Activated CD8-positive, alpha-beta T cell treated with anti-CD3 and anti-CD28 coated beads for 36 hours (primary cell): ENCODE data around the gene RPL22. TPM values are rescaled to one million over a fixed set of nuclear protein-coding genes. Genes with fewer than 3 reads are reported as not detected.

Source experiments
- ATAC-seq: fragments of 200-7000 bp; cut with Tn5 transposase; one replicate; pipeline ENCODE4 v1.10.0; 2021; ENCODE audit warnings: mild to moderate bottlenecking, moderate library complexity
- CTCF ChIA-PET: fragments of 350-600 bp; sonication (Branson Sonifier 250); formaldehyde crosslinking; loops from one replicate; lab custom pipeline; 2021; ENCODE audit warnings: antibody characterized with exemption; lab: Charles Lee
- POLR2A ChIA-PET: fragments of 350-600 bp; sonication (Branson Sonifier 250); formaldehyde crosslinking; loops from one replicate; lab custom pipeline; 2021; ENCODE audit warnings: antibody characterized with exemption; lab: Charles Lee
- DNase-seq: peaks from one replicate; pipeline ENCODE4 v3.0.0-alpha.2; 2020
- H3K27ac Mint-ChIP-seq: one replicate; pipeline ENCODE4 v1.8.0; 2021; ENCODE audit warnings: mild to moderate bottlenecking, mixed read lengths
- H3K27me3 Mint-ChIP-seq: one replicate; pipeline ENCODE4 v1.8.0; 2021; ENCODE audit warnings: mixed read lengths
- H3K36me3 Mint-ChIP-seq: one replicate; pipeline ENCODE4 v1.8.0; 2021; ENCODE audit warnings: low read depth, mixed read lengths
- H3K4me1 Mint-ChIP-seq: one replicate; pipeline ENCODE4 v1.8.0; 2021; ENCODE audit warnings: low read depth, mixed read lengths
- H3K4me3 Mint-ChIP-seq: one replicate; pipeline ENCODE4 v1.8.0; 2021; ENCODE audit warnings: mild to moderate bottlenecking, moderate library complexity, mixed read lengths
- H3K9me3 Mint-ChIP-seq: one replicate; pipeline ENCODE4 v1.8.0; 2021; ENCODE audit warnings: mixed read lengths
- intact Hi-C: fragments of 100-400 bp; cut with micrococcal nuclease; formaldehyde crosslinking; loops from one replicate; pipeline ENCODE4 v1.10.0; 2022
- total RNA-seq, 2 experiments: library from RNA; stranded (reverse); gene quantifications; one replicate each; pipeline ENCODE4 v1.2.3, GENCODE V29; 2021
- TF ChIP-seq, protein P1 (sequence below): fragments of 200-600 bp; IDR thresholded peaks from one replicate; pipeline ENCODE4 v1.8.0; 2022; ENCODE audit warnings: antibody characterized with exemption, mild to moderate bottlenecking

RPL22 gene
- total RNA-seq, 2 experiments from 2014 or later = 372 to 473 TPM

DNA sequence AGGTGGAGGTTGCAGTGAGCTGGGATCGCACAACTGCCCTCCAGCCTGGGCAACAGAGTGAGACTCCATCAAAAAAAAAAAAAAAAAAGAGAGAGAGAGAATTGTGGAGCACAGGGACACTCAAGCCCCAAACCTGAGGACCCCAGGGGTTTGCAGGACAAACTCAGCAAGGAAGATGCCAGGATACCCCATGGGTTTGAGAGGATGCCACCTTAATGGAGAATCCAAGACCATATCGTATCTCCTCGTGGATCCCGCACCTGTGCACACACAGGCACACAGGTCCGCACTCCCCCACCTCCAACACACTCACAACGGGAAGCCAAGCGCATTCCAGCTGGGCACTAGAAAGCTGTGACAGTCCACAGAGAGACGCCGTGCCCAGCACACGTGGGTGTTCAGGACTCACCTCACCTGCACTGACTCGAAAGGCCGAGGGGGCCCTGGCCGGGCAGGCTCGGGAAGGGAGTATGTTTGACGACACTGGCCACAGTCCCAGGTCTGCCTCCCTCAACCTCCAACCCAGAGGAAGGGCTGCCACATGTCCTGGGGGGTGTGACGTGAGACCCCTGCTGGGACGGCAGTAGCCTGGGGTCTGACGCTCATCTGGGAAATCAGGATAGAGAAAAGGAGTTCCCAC lies 30.3 kb downstream of the RPL22 start:
- CTCF ChIA-PET = no interaction called here
- H3K27ac Mint-ChIP-seq = no peak overlapping the region

DNA sequence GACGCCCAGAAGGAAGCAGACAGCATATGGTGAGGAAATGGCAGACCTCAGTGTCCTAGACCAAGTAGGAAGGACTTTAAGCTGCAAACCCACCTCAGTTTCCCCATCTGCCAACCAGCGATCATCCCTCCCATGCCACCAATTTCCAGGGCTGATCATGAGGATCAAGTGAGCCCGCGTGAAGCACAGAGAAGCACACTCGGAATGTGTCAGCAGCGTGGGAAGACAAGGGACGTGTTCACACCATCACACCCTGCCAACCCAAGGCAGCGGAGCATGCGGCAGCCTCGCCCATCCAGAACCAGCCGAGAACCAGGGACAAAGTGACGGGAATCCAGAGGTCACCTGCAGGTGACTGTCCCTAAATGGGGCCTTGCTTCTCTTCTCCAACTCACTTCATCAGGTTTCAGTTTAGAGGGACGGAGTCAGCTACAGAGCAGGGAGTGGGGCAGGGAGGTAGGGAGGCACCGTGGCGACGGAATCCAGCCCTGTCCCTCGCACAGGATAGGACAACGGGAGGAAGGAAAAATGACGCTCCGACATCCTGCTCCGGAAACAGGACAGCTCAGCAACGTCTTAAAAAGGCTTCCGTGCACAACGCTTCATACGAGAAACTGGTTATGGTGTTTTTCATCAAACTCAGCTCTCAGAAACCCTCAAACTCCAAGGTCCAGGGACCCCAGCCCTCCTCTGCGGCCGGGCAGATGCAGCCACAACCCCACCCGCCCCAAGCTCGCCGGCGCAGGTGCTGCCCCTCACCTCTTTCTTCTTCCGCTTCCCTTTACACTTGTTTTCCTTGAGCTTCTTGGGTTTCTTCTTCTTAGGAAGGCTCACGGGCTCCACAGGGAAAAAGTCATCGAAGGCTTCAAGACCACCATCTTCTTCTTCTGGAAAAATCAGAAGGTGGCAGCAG lies 31.7 kb downstream of the RPL22 start:
- TF ChIP-seq, protein P1, sequence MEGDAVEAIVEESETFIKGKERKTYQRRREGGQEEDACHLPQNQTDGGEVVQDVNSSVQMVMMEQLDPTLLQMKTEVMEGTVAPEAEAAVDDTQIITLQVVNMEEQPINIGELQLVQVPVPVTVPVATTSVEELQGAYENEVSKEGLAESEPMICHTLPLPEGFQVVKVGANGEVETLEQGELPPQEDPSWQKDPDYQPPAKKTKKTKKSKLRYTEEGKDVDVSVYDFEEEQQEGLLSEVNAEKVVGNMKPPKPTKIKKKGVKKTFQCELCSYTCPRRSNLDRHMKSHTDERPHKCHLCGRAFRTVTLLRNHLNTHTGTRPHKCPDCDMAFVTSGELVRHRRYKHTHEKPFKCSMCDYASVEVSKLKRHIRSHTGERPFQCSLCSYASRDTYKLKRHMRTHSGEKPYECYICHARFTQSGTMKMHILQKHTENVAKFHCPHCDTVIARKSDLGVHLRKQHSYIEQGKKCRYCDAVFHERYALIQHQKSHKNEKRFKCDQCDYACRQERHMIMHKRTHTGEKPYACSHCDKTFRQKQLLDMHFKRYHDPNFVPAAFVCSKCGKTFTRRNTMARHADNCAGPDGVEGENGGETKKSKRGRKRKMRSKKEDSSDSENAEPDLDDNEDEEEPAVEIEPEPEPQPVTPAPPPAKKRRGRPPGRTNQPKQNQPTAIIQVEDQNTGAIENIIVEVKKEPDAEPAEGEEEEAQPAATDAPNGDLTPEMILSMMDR = no peak
- Mint-ChIP-seq H3K27ac (no peak overlapping the region), H3K27me3 (peaks cover 3% of the 10 kb centered on the region), H3K4me3 (no peak overlapping the region), H3K4me1 (no peaks in the 10 kb centered on the region), H3K36me3 (no peaks in the 10 kb centered on the region), H3K9me3 (no peaks in the 10 kb centered on the region)
- DNase-seq = no peak
- intact Hi-C loops = no loop called here
- ATAC-seq = no peak
- CTCF ChIA-PET = interaction anchor here (1.2 kb wide), 1 partner anchor 25 kb away, joined by 3 read pairs; no protein-coding TSS in a partner anchor
- POLR2A ChIA-PET = no interaction called here

More for the DNA sequence above, 30.3 kb downstream of the RPL22 start:
- no peaks in the 10 kb centered on the region for H3K4me1 Mint-ChIP-seq
- no peaks in the 10 kb centered on the region for H3K36me3 Mint-ChIP-seq
- ATAC-seq = no peak
- intact Hi-C loops = no loop called here
- H3K27me3 Mint-ChIP-seq = peaks cover 2% of the 10 kb centered on the region
- DNase-seq = no peak
- TF ChIP-seq, protein P1 = no peak
- POLR2A ChIA-PET = no interaction called here
- no peak overlapping the region for H3K4me3 Mint-ChIP-seq
- no peaks in the 10 kb centered on the region for H3K9me3 Mint-ChIP-seq

DNA sequence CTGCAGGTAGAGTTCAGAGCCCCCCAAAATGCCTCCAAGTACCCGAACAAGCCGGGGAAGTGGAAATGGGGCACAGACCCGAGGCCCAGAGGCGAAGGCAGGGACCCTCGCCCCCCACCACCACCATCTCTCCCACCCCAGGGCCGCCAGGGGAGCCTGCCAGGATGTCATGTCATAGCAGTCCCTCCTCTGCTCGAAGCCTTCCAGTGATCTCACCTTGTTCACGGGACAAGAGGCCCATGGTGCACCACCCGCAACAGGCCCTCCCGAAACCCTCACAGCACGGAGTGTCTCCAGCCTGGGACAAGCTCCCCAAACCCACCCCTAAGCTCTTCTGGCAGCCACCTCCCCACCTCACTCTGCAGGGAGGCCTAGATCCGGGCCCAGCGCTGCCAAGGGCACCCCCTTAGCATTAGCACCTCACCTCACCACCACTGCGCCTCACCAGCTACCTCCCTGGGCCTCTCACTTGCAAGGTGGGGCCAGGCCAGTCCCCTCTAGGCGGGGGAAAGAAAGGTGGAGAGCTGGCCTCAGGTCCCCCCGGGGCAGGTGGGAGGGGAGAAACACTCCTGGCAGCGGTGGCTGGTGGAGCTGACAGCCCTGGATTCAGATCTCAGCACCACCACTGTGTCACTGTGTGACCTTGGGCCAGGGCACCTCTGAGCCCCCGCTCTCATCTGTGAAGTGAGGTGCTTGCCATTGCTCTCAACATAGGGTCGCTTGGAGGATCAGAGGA lies 32.6 kb downstream of the RPL22 start:
- Mint-ChIP-seq H3K27me3 (peaks cover 2% of the 10 kb centered on the region), H3K9me3 (no peaks in the 10 kb centered on the region), H3K27ac (no peak overlapping the region), H3K4me1 (no peaks in the 10 kb centered on the region), H3K36me3 (no peaks in the 10 kb centered on the region), H3K4me3 (no peak overlapping the region)
- POLR2A ChIA-PET = no interaction called here
- TF ChIP-seq, protein P1 = no peak
- ATAC-seq = no peak
- CTCF ChIA-PET = interaction anchor here (1.2 kb wide), 1 partner anchor 26 kb away, joined by 3 read pairs; no protein-coding TSS in a partner anchor
- intact Hi-C loops = no loop called here
- DNase-seq = no peak

- ChIA-PET CTCF (no interaction called here), POLR2A (no interaction called here)
- no peak overlapping the region for H3K27ac Mint-ChIP-seq
- no peaks in the 10 kb centered on the region for H3K9me3 Mint-ChIP-seq
- TF ChIP-seq, protein P1 = no peak
- DNase-seq = no peak
- H3K36me3 Mint-ChIP-seq = no peaks in the 10 kb centered on the region
- ATAC-seq = no peak
- no peaks in the 10 kb centered on the region for H3K4me1 Mint-ChIP-seq
- H3K27me3 Mint-ChIP-seq = peaks cover 2% of the 10 kb centered on the region
- intact Hi-C loops = no loop called here
- no peak overlapping the region for H3K4me3 Mint-ChIP-seq
Measured at GRCh38 chr1:6166221-6166620, 33.2 kb downstream of the RPL22 start.
